Trophoblast cell (in vitro differentiated cells and primary cell): ENCODE measurements around the gene MTUS2.

ENCODE experiments used
- DNase-seq, 2 donors: peaks; one replicate each; pipeline ENCODE4 v3.0.0-alpha.2; 2016
- H2AFZ ChIP-seq: 2 replicates; pipeline ENCODE4 v1.6.1; 2013; ENCODE audit warnings: low read length, moderate library complexity, mild to moderate bottlenecking; ENCODE audit not compliant: insufficient read depth, poor library complexity
- H2AK5ac ChIP-seq: 2 replicates; pipeline ENCODE4 v1.6.1; 2013; ENCODE audit warnings: mild to moderate bottlenecking, low read length
- H2BK120ac ChIP-seq: 2 replicates; pipeline ENCODE4 v1.6.1; 2013; ENCODE audit warnings: low read length, mild to moderate bottlenecking, moderate library complexity; ENCODE audit not compliant: insufficient read depth, poor library complexity
- H2BK12ac ChIP-seq: 2 replicates; pipeline ENCODE4 v1.6.1; 2013; ENCODE audit warnings: mild to moderate bottlenecking, low read length, moderate library complexity
- H2BK5ac ChIP-seq: 2 replicates; pipeline ENCODE4 v1.6.1; 2013; ENCODE audit warnings: low read length, low read depth, moderate library complexity, mild to moderate bottlenecking; ENCODE audit not compliant: poor library complexity
- H3K14ac ChIP-seq: 2 replicates; pipeline ENCODE4 v1.6.1; 2013; ENCODE audit warnings: mild to moderate bottlenecking, low read length
- H3K18ac ChIP-seq: 2 replicates; pipeline ENCODE4 v1.6.1; 2013; ENCODE audit warnings: mild to moderate bottlenecking, low read length
- H3K23ac ChIP-seq: 2 replicates; pipeline ENCODE4 v1.6.1; 2013; ENCODE audit warnings: low read length
- H3K27ac ChIP-seq: 2 replicates; pipeline ENCODE4 v1.5.1; 2013; ENCODE audit warnings: low read depth, mild to moderate bottlenecking, inconsistent platforms, low read length, moderate library complexity
- H3K27me3 ChIP-seq: 2 replicates; pipeline ENCODE4 v1.6.1; 2013; ENCODE audit warnings: inconsistent platforms, mild to moderate bottlenecking, low read length, moderate library complexity; ENCODE audit not compliant: insufficient read depth
- H3K36me3 ChIP-seq, 2 experiments: 1 replicate in 1 of 2; 2 replicates in 1 of 2; pipeline ENCODE4 v1.6.1; 2013; ENCODE audit warnings: low read length in 2 of 2, mild to moderate bottlenecking in 2 of 2, moderate library complexity in 1 of 2; ENCODE audit not compliant: insufficient read depth in 2 of 2, control insufficient read depth in 1 of 2
- H3K4ac ChIP-seq: 2 replicates; pipeline ENCODE4 v1.6.1; 2013; ENCODE audit warnings: low read depth, mild to moderate bottlenecking, low read length, moderate library complexity
- H3K4me1 ChIP-seq, 2 experiments: 1 replicate in 1 of 2; 2 replicates in 1 of 2; pipeline ENCODE4 v1.6.1; 2013; ENCODE audit warnings: low read length in 2 of 2, mild to moderate bottlenecking in 2 of 2, moderate library complexity in 1 of 2; ENCODE audit not compliant: insufficient read depth in 2 of 2, control insufficient read depth in 1 of 2
- H3K4me2 ChIP-seq: 2 replicates; pipeline ENCODE4 v1.6.1; 2013; ENCODE audit warnings: inconsistent platforms, mild to moderate bottlenecking, low read length, moderate library complexity
- H3K4me3 ChIP-seq: 2 replicates; pipeline ENCODE4 v1.5.1; 2013; ENCODE audit warnings: mild to moderate bottlenecking, low read depth, low read length, inconsistent platforms
- H3K79me1 ChIP-seq: one replicate; pipeline ENCODE4 v1.6.1; 2013; ENCODE audit warnings: low read length
- H3K79me2 ChIP-seq: 2 replicates; pipeline ENCODE4 v1.6.1; 2013; ENCODE audit warnings: low read length, mild to moderate bottlenecking; ENCODE audit not compliant: control insufficient read depth, insufficient read depth, poor library complexity
- H3K9ac ChIP-seq: 2 replicates; pipeline ENCODE4 v1.6.1; 2013; ENCODE audit warnings: mild to moderate bottlenecking, low read length
- H3K9me3 ChIP-seq: 2 replicates; pipeline ENCODE4 v1.6.1; 2013; ENCODE audit warnings: low read depth, mild to moderate bottlenecking, control low read depth, inconsistent platforms, low read length; ENCODE audit not compliant: insufficient read depth
- H4K12ac ChIP-seq: 2 replicates; pipeline ENCODE4 v1.6.1; 2013; ENCODE audit warnings: low read depth, mild to moderate bottlenecking, low read length, moderate library complexity
- H4K8ac ChIP-seq: 2 replicates; pipeline ENCODE4 v1.6.1; 2013; ENCODE audit warnings: low read depth, mild to moderate bottlenecking, low read length, moderate library complexity
- H4K91ac ChIP-seq: one replicate; pipeline ENCODE4 v1.6.1; 2013; ENCODE audit warnings: low read depth, mild to moderate bottlenecking, low read length, moderate library complexity
- WGBS: extraction: QIAGEN DNeasy Blood & Tissue Kit; methylation state at CpG from one replicate; pipeline ENCODE4 v1.1.7; 2013; ENCODE audit warnings: missing lambda C conversion rate; ENCODE audit not compliant: insufficient read length, insufficient coverage; ENCODE audit errors: extremely low coverage; 5-methylcytosine and 5-hydroxymethylcytosine counted together

The MTUS2 gene

GRCh38 chr13:29496241-29496712, 676.1 kb downstream of the MTUS2 start:
- no peak overlapping the region for H4K12ac ChIP-seq
- WGBS = no CpG with 5 or more reads among the region's 9 CpGs

GRCh38 chr13:29497137-29497654, 677.1 kb downstream of the MTUS2 start:
- no peaks in the 10 kb centered on the region for H3K79me1 ChIP-seq
- H3K36me3 ChIP-seq = peaks cover 0 to 6% of the 10 kb centered on the region in 2 experiments
- H2AFZ ChIP-seq = no peak overlapping the region
- H3K4me1 ChIP-seq = peaks cover 6 to 8% of the 10 kb centered on the region in 2 experiments
- no peak overlapping the region for H4K12ac ChIP-seq
- H3K9me3 ChIP-seq = no peaks in the 10 kb centered on the region
- no peak overlapping the region for H2AK5ac ChIP-seq
- no peak overlapping the region for H2BK12ac ChIP-seq
- no CpG with 5 or more reads among the region's 15 CpGs for WGBS
- H3K9ac ChIP-seq = no peak overlapping the region
- H4K8ac ChIP-seq = peak overlapping the region; percentile 29
- no peak overlapping the region for H3K18ac ChIP-seq
- no peaks in the 10 kb centered on the region for H3K79me2 ChIP-seq
- no peak overlapping the region for H3K23ac ChIP-seq
- no peaks in the 10 kb centered on the region for H3K27me3 ChIP-seq
- H4K91ac ChIP-seq = no peak overlapping the region
- no peak overlapping the region for H3K14ac ChIP-seq
- no peak overlapping the region for H2BK5ac ChIP-seq
- H2BK120ac ChIP-seq = no peak overlapping the region
- no peak overlapping the region for H3K4ac ChIP-seq
- no peak for DNase-seq
- H3K4me2 ChIP-seq = no peak overlapping the region
- H3K4me3 ChIP-seq = no peak overlapping the region
- H3K27ac ChIP-seq = no peak overlapping the region

More at GRCh38 chr13:29496241-29496712, 676.1 kb downstream of the MTUS2 start:
- no peak overlapping the region for H2AFZ ChIP-seq
- H3K9ac ChIP-seq = no peak overlapping the region
- no peak overlapping the region for H2BK120ac ChIP-seq
- H3K9me3 ChIP-seq = peaks cover 8% of the 10 kb centered on the region
- peaks cover 0 to 6% of the 10 kb centered on the region in 2 experiments for H3K36me3 ChIP-seq
- no peaks in the 10 kb centered on the region for H3K79me2 ChIP-seq
- no peak overlapping the region for H3K18ac ChIP-seq
- H2BK5ac ChIP-seq = no peak overlapping the region
- H3K23ac ChIP-seq = no peak overlapping the region
- no peak overlapping the region for H3K4me2 ChIP-seq
- H3K79me1 ChIP-seq = no peaks in the 10 kb centered on the region
- peaks cover 6 to 8% of the 10 kb centered on the region in 2 experiments for H3K4me1 ChIP-seq
- no peak overlapping the region for H4K91ac ChIP-seq
- H2AK5ac ChIP-seq = no peak overlapping the region
- no peak overlapping the region for H4K8ac ChIP-seq
- no peak overlapping the region for H3K27ac ChIP-seq
- no peak overlapping the region for H3K14ac ChIP-seq
- no peaks in the 10 kb centered on the region for H3K27me3 ChIP-seq
- no peak overlapping the region for H3K4ac ChIP-seq
- DNase-seq = peak in 1 of 2 donors; percentile 44
- no peak overlapping the region for H3K4me3 ChIP-seq
- H2BK12ac ChIP-seq = no peak overlapping the region

GRCh38 chr13:29498426-29499040, 678.4 kb downstream of the MTUS2 start:
- WGBS = no CpG with 5 or more reads among the region's 13 CpGs
- H4K12ac ChIP-seq = no peak overlapping the region
- no peak overlapping the region for H3K9ac ChIP-seq

GRCh38 chr13:29499506-29500165, 679.5 kb downstream of the MTUS2 start:
- H2AFZ ChIP-seq = no peak overlapping the region
- no peak overlapping the region for H4K91ac ChIP-seq
- H3K4me2 ChIP-seq = no peak overlapping the region
- no peak overlapping the region for H4K12ac ChIP-seq
- no peaks in the 10 kb centered on the region for H3K27me3 ChIP-seq
- H3K36me3 ChIP-seq = peaks cover under 1 to 3% of the 10 kb centered on the region in 2 experiments
- no peak overlapping the region for H3K27ac ChIP-seq
- no peak overlapping the region for H3K4me3 ChIP-seq
- peaks cover 6% of the 10 kb centered on the region in 2 experiments for H3K4me1 ChIP-seq
- H2BK120ac ChIP-seq = no peak overlapping the region
- H2AK5ac ChIP-seq = no peak overlapping the region
- WGBS = no CpG with 5 or more reads among the region's 7 CpGs
- no peaks in the 10 kb centered on the region for H3K79me1 ChIP-seq
- H2BK5ac ChIP-seq = no peak overlapping the region
- no peak overlapping the region for H3K4ac ChIP-seq
- H3K18ac ChIP-seq = no peak overlapping the region
- no peak overlapping the region for H2BK12ac ChIP-seq
- H3K79me2 ChIP-seq = no peaks in the 10 kb centered on the region
- no peak overlapping the region for H3K14ac ChIP-seq
- no peak overlapping the region for H3K23ac ChIP-seq
- DNase-seq = no peak
- no peak overlapping the region for H3K9ac ChIP-seq
- H3K9me3 ChIP-seq = no peaks in the 10 kb centered on the region
- no peak overlapping the region for H4K8ac ChIP-seq

More at GRCh38 chr13:29498426-29499040, 678.4 kb downstream of the MTUS2 start:
- H3K4me1 ChIP-seq = peaks cover 6 to 8% of the 10 kb centered on the region in 2 experiments
- H2BK5ac ChIP-seq = no peak overlapping the region
- H3K4ac ChIP-seq = no peak overlapping the region
- no peak overlapping the region for H3K4me3 ChIP-seq
- no peaks in the 10 kb centered on the region for H3K79me1 ChIP-seq
- H3K23ac ChIP-seq = no peak overlapping the region
- H3K18ac ChIP-seq = no peak overlapping the region
- no peak overlapping the region for H3K14ac ChIP-seq
- no peak overlapping the region for H2BK120ac ChIP-seq
- H2AFZ ChIP-seq = no peak overlapping the region
- no peak overlapping the region for H4K8ac ChIP-seq
- no peaks in the 10 kb centered on the region for H3K9me3 ChIP-seq
- peaks cover 0 to 3% of the 10 kb centered on the region in 2 experiments for H3K36me3 ChIP-seq
- no peak overlapping the region for H3K27ac ChIP-seq
- H3K27me3 ChIP-seq = no peaks in the 10 kb centered on the region
- no peaks in the 10 kb centered on the region for H3K79me2 ChIP-seq
- H3K4me2 ChIP-seq = no peak overlapping the region
- H2AK5ac ChIP-seq = no peak overlapping the region
- H4K91ac ChIP-seq = no peak overlapping the region
- peak in 1 of 2 donors; percentile 39 for DNase-seq
- no peak overlapping the region for H2BK12ac ChIP-seq
